NCI-H128 (cell line): ENCODE measurements around the gene FBXO40.

Source experiments
- DNase-seq: peaks from one replicate; lab custom pipeline; 2025; ENCODE audit not compliant: unreplicated experiment; lab: John Stamatoyannopoulos, UW

FBXO40 gene

DNA sequence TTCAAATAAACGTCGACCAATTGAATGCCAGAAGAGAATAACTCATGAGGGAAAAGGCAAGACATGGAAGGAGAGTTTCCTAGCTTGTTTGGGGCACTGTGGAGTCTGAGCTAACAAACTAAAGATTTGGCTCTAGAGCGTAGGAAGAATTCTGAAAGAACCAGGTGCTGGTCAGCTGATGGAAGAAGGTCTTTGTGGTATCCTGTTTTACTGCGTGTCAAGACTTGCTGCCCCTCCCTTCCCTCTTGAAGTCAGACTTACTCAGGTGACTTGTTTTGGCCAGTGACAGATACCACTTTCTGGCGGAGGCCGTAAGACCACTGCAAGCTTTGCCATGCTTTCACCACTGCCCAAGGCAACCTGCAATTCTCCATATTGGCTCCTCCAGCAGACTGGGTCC lies 68.2 kb downstream of the FBXO40 start:
- DNase-seq = no peak

DNA sequence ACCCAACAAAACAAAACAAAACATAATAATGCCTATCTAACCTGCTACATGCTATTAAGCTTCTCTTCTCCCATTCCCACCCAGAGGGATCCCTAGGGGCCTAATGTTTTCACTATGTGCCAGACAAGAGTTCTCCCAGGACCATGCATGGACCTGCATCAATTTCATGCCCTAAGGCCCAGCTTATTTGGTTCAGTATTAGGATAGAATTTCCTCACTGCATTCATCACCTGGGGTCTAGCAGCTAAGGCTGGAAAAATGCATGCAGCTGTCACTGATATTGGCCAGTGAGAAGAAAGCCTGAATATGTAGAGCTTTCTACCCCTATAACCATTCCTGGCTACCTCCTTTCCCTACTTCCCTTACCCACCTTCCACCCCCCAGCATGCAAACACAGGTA lies 69.6 kb downstream of the FBXO40 start:
- DNase-seq = no peak

DNA sequence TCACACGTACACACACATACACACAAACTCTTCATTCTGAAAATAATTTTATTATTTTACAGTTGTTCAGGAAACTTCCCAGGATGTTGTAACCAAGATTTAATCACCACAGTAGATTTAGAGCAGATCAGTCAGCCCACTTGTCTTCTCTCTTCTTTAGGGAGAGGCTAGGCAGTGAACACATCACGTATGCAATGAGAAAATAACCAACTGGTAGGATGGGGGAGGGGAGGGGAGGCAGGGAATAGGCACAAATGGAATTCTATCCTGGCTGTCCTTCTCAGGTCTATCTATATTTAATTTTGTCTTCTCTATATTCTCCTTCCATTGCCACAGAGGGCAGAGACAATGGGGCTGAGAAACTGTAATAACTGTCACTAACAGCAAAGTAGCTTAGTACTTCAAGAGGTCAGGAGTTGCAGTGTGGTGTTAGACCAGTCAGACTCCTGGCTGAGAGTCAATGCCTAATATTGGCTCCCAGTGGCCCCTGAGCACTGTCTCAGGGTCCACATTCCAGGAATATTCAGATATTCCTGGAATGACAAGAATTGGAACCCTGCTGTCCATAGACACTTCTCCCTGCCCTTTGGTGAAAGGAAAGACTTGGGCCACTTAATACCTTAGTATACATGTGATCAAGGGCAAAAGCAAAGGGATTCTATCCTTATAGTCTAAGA lies 70.1 kb downstream of the FBXO40 start:
- no peak for DNase-seq

GRCh38 chr3:121665488-121665887 lies 72.3 kb downstream of the FBXO40 start:
- no peak for DNase-seq

DNA sequence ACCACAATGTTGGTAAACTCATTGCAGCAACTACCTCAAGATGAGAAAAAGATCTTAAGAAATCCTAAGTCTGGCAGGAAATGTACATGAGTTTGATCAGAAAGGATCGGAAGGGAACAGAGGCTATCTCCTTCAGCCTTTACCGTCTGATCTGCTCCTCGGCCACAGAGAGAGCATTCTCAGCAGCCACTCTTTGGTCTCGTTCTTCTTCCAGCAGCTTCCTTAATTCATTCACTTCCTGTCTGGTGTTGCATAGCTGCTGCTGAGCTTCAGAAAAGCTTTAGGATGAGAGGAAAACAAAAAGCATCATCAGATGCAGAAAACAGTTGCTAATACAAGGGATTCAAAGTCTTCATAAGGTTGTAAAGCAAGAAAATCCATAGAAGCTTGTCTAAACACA lies 74.2 kb downstream of the FBXO40 start:
- no peak for DNase-seq

- no peak for DNase-seq
These were observed 77.5 kb downstream of the FBXO40 start for GRCh38 chr3:121670676-121671075.

DNA sequence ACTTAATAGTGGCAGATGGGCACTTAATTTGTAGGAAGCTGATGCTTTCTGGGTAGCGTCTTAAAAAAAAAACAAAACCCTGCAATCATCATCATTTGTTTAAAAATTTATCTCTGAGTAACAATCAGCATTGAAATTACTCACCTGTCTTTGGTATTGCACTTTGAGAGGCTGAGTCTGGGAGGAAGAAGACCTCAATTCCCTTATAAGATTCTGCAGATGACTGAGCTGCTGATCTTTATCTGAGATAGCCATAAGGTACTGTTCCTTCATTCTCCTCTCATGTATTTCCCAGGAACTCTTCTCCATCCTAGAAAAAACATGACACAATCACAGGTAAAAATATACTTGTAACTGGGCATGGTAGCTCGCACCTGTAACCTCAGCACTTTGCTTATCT lies 84.0 kb downstream of the FBXO40 start:
- DNase-seq = no peak
